Liver (tissue), 3 donors: ENCODE data around the gene APOH.

Source experiments
- CTCF ChIP-seq: fragments of 150-350 bp; IDR thresholded peaks from 2 replicates; pipeline ENCODE4 v1.5.1; 2017; ENCODE audit warnings: improper control_type of control experiment, low read depth, low read length; ENCODE audit not compliant: missing input control
- EGR1 ChIP-seq, 2 donors: IDR thresholded peaks; 2 replicates each; pipeline ENCODE4 v1.6.1; 2016 to 2018; ENCODE audit warnings: antibody characterized with exemption in 2 of 2, low read depth in 2 of 2
- GABPA ChIP-seq, 2 donors: IDR thresholded peaks in 1 of 2; conservative IDR thresholded peaks in 1 of 2; 2 replicates each; pipeline ENCODE4 v1.6.1; 2016; ENCODE audit warnings: antibody characterized with exemption in 2 of 2, mild to moderate bottlenecking in 1 of 2, moderate library complexity in 1 of 2
- HNF4A ChIP-seq, 2 donors: conservative IDR thresholded peaks; 2 replicates each; pipeline ENCODE4 v1.6.1; 2016; ENCODE audit warnings: antibody characterized with exemption in 2 of 2, mild to moderate bottlenecking in 2 of 2
- RAD21 ChIP-seq, 2 donors: IDR thresholded peaks; 2 replicates each; pipeline ENCODE4 v1.6.1; 2016; ENCODE audit warnings: antibody characterized with exemption in 2 of 2, mild to moderate bottlenecking in 2 of 2
- REST ChIP-seq: IDR thresholded peaks from 2 replicates; pipeline ENCODE4 v1.6.1; 2016; ENCODE audit warnings: antibody characterized with exemption, mild to moderate bottlenecking
- donor health status: healthy.
- donor health status: healthy.

GRCh38 chr17:66275651-66276050, 46.4 kb upstream of the APOH start:
- no peak for TF ChIP-seq HNF4A (conservative IDR thresholded peaks at IDR 0.05)
- no peak for TF ChIP-seq CTCF
- TF ChIP-seq REST: no peak
- no peak for TF ChIP-seq GABPA (IDR thresholded peaks at IDR 0.05 in 1 of 2, conservative IDR thresholded peaks at IDR 0.05 in 1 of 2)
- no peak for TF ChIP-seq RAD21 (IDR thresholded peaks at IDR 0.05)
- no peak for TF ChIP-seq EGR1 (IDR thresholded peaks at IDR 0.05; ENCODE audit: low read depth in 2 of 2)
